Ovary (tissue), 9 donors: Measurements from ENCODE around the gene DLEC1. TPM values are rescaled to one million over a fixed set of nuclear protein-coding genes. Genes with fewer than 3 reads are reported as not detected.

ENCODE experiments used
- DNase-seq, 5 donors: peaks; one replicate each; pipeline ENCODE4 v3.0.0-alpha.2; 2019 to 2020
- H3K27ac ChIP-seq, 2 donors: fragments of 200-600 bp; one replicate each; pipeline versions ENCODE4 v1.5.1 to v1.8.0; 2019 to 2022
- H3K27me3 ChIP-seq: fragments of 200-600 bp; one replicate; pipeline ENCODE4 v1.8.0; 2022
- H3K36me3 ChIP-seq: fragments of 200-600 bp; sonication (generic); one replicate; pipeline ENCODE4 v1.5.1; 2019
- H3K4me1 ChIP-seq: one replicate; pipeline ENCODE4 v1.8.1; 2013; ENCODE audit warnings: mild to moderate bottlenecking, moderate library complexity; ENCODE audit not compliant: insufficient read depth
- H3K4me3 ChIP-seq: fragments of 200-600 bp; sonication (generic); one replicate; pipeline ENCODE4 v1.5.1; 2017
- H3K9me3 ChIP-seq, 2 donors: fragments of 200-600 bp in 1 of 2; sonication (generic) in 1 of 2; one replicate each; pipeline versions ENCODE4 v1.5.1 to v1.8.1; 2013 to 2019; ENCODE audit warnings: mild to moderate bottlenecking in 1 of 2, moderate library complexity in 1 of 2
- EP300 ChIP-seq: sonication (generic); formaldehyde crosslinking; IDR thresholded peaks from one replicate; pipeline ENCODE4 v1.6.1; 2017; ENCODE audit warnings: antibody characterized with exemption
- POLR2A ChIP-seq: fragments of 450-650 bp; IDR thresholded peaks from one replicate; pipeline ENCODE4 v1.6.1; 2017; ENCODE audit warnings: antibody characterized with exemption, mild to moderate bottlenecking, moderate library complexity
- WGBS, 3 donors: extraction: QIAGEN DNeasy Blood & Tissue Kit in 1 of 3; methylation state at CpG; one replicate each; pipeline versions ENCODE4 v1.1.5 to v1.1.7; 2013 to 2017; 5-methylcytosine and 5-hydroxymethylcytosine counted together
- intact Hi-C, 4 donors: fragments of 100-400 bp; cut with DNase I; formaldehyde crosslinking; loops; one replicate each; pipeline versions ENCODE4 v1.11.0 to v1.15.1; 2022 to 2023
- polyA plus RNA-seq, 2 donors: library from polyadenylated mRNA; stranded (reverse); fragments of 200-250 nt in 1 of 2; fragments of 350-450 nt in 1 of 2; fragmentation: Illumina TruSeq in 1 of 2; extraction: RNeasy Lipid Tissue Mini Kit (QIAGEN cat#74804) in 1 of 2; gene quantifications; one replicate each; pipeline ENCODE4 v1.2.3, GENCODE V29; 2013 to 2014
- total RNA-seq, 7 donors: library from RNA; depleted of rRNA in 2 of 7; stranded (reverse); fragments of >200 nt in 2 of 7; fragmentation: NEBNext Ultra II Directional in 3 of 7; extraction: Animal tissue kit (Norgen Biotek cat#: 25700) in 3 of 7; gene quantifications; one replicate each; pipeline versions ENCODE4 v1.1.0 to v1.2.4, GENCODE V29; 2016 to 2023
- TF ChIP-seq, protein P1 (sequence below), 3 donors: fragments of 450-650 bp in 2 of 3; fragments of 200-600 bp in 1 of 3; IDR thresholded peaks; one replicate each; pipeline versions ENCODE4 v1.5.1 to v1.8.0; 2016 to 2022; ENCODE audit warnings: antibody characterized with exemption in 3 of 3, mild to moderate bottlenecking in 1 of 3
- donor health status: DM: no; HTN: no; CAD: no; lungs with moderate emphysema.
- donor health status: DM: no; HTN: no; CAD: no.
- donor health status: Bipolar disorder and iron deficiency.
- donor health status: DM: yes; HTN: yes; CAD: no.
- donor health status: DM: no; HTN: no; CAD: no.
- donor health status: DM: yes; HTN: yes; CAD: no.

The DLEC1 gene
- total and polyA plus RNA-seq, 9 donors: 0.93 to 23.8 (median 3.0) TPM

DNA sequence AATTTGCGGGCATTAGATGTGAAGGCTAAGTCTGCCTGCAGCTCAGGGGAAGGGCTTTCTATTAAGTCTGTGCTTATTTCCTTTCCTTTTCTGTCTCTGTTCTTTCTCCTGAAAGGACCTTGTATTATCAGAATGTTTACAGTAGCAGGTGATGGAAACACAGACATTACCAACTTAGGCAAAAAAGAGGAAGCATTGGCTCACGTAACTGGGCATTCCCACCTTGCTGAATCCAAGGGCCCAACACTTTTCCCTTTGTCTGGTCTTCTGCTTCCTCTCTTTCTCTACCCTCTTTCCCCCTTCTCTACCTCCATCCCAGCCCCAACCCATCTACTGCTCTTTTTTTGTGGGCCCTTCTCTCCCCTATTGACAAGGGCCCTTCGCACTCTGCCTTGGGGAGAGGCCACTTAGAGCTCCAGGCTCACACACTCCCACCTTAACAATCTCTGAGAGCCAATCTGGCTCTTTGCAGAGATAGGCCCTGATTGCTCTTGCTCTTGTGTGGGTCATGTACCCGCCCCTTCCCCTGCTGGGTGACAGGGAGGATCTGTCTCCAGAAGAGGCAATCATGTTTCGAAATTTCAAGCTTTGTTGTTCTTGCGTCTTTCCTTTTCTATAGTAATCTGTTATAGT is 62.9 kb downstream of the DLEC1 start:
- Histone ChIP-seq H3K36me3 (no peaks in the 10 kb centered on the region), H3K27ac (no peak overlapping the region), H3K9me3 (no peaks in the 10 kb centered on the region), H3K27me3 (no peaks in the 10 kb centered on the region), H3K4me1 (no peaks in the 10 kb centered on the region), H3K4me3 (no peak overlapping the region)
- intact Hi-C loops: no loop called here
- DNase-seq: no peak
- no peak for TF ChIP-seq EP300
- TF ChIP-seq, protein P1, sequence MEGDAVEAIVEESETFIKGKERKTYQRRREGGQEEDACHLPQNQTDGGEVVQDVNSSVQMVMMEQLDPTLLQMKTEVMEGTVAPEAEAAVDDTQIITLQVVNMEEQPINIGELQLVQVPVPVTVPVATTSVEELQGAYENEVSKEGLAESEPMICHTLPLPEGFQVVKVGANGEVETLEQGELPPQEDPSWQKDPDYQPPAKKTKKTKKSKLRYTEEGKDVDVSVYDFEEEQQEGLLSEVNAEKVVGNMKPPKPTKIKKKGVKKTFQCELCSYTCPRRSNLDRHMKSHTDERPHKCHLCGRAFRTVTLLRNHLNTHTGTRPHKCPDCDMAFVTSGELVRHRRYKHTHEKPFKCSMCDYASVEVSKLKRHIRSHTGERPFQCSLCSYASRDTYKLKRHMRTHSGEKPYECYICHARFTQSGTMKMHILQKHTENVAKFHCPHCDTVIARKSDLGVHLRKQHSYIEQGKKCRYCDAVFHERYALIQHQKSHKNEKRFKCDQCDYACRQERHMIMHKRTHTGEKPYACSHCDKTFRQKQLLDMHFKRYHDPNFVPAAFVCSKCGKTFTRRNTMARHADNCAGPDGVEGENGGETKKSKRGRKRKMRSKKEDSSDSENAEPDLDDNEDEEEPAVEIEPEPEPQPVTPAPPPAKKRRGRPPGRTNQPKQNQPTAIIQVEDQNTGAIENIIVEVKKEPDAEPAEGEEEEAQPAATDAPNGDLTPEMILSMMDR (IDR thresholded peaks at IDR 0.05): no peak
- TF ChIP-seq POLR2A: no peak
- 84 to 88% (median 88%) methylated on average over 6 of the region's 6 CpGs for WGBS, 3 donors

DNA sequence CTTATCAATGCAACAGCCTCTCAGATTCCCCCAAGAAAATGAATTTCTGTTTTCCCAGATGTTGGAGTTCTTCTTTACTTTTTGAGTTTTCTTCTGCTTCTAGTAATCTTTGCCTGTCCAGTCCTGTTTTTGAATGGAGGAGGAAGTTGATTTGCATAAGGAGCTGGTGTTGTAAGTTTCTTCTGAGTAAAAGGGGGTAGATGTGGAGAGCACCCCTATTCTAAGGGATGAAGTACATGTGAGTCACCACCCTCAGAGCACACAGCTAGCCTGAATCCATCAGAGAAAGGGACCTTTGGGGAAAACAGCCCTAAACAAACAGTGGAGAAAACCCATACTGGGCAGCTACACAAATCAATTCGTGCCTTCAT is 63.4 kb downstream of the DLEC1 start:
- Histone ChIP-seq H3K27me3 (no peaks in the 10 kb centered on the region), H3K27ac (no peak overlapping the region), H3K36me3 (no peaks in the 10 kb centered on the region), H3K4me1 (no peaks in the 10 kb centered on the region), H3K4me3 (no peak overlapping the region), H3K9me3 (no peaks in the 10 kb centered on the region)
- TF ChIP-seq, protein P1 (IDR thresholded peaks at IDR 0.05): no peak
- intact Hi-C loops: no loop called here
- WGBS, 3 donors: 60 to 74% (median 69%) methylated on average over 1 of the region's 1 CpG
- no peak for DNase-seq

DNA sequence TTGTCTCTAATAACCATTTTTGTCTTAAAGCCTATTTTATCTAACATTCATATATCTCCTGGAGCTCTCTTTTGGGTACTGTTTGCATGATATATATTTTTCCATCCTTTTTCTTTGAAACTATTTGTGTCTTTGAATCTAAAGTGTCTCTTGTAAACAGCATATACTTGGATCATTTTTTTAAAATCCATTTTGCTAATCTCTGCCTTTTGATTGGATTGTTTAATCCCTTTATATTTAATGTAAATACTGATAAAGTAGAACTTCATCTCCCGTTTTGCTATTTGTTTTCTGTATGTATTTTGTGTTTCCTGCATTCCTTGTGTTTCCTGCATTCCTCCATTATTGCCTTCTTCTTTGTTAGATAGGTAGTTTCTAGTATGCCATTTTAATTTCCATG is 66.5 kb downstream of the DLEC1 start:
- no peaks in the 10 kb centered on the region for H3K27me3 ChIP-seq
- no peak overlapping the region for H3K27ac ChIP-seq
- TF ChIP-seq POLR2A (no peak), EP300 (no peak)
- TF ChIP-seq, protein P1 (IDR thresholded peaks at IDR 0.05): no peak
- DNase-seq: no peak
- WGBS, 3 donors: 34 to 58% (median 46%) methylated on average over 1 of the region's 1 CpG
- no peaks in the 10 kb centered on the region for H3K36me3 ChIP-seq
- no peak overlapping the region for H3K4me3 ChIP-seq
- no peaks in the 10 kb centered on the region for H3K4me1 ChIP-seq
- no peaks in the 10 kb centered on the region for H3K9me3 ChIP-seq
- intact Hi-C loops: no loop called here

DNA sequence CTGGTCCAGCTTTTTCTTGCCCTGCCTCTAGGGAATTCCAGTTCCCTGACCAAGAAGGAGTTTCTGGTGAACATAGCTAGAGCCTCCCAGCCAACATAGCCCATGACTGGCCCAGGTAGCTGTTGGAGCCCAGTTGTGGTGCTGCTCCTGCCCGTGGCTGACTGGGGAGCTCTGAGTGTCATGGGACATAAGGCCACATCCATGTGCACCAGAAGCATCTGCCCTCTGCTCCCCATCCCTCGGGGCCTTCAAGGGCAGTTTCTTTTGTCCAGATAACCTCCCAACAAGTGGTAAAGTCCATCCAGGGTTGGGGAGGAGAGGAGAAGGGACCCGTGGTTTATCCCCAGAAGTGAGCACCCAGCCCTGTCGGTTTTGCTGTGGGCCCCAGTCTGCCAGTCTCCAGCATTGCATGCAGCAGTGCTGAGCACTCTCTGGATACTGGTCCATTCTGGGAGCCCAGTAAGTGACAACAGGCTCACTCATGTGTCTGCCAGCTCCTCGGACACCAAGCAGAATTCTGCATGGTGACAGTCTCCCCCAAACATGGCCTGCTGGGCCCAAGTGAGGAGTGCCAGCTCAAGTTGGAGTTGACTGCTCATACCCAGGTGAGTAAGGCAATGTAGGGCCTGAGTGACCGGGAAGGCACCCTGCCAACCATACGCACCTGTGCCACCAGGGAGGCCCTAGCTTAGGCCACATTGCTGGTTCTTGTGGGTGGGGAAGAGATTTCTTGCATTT is 69.1 kb downstream of the DLEC1 start:
- no peaks in the 10 kb centered on the region for H3K4me1 ChIP-seq
- no peaks in the 10 kb centered on the region for H3K36me3 ChIP-seq
- no peak overlapping the region for H3K27ac ChIP-seq
- no peaks in the 10 kb centered on the region for H3K27me3 ChIP-seq
- DNase-seq: no peak
- TF ChIP-seq EP300 (no peak), POLR2A (no peak)
- TF ChIP-seq, protein P1 (IDR thresholded peaks at IDR 0.05): no peak
- intact Hi-C loops: no loop called here
- H3K9me3 ChIP-seq: no peaks in the 10 kb centered on the region
- WGBS, 3 donors: 84 to 94% (median 87%) methylated on average over 7 of the region's 7 CpGs
- H3K4me3 ChIP-seq: no peak overlapping the region
